Activated naive CD8-positive, alpha-beta T cell treated with anti-CD3 and anti-CD28 coated beads, Interleukin-2, amount 10 ng/mL, durations not matched to agents 7 days and 5 days (primary cell): ENCODE results near the gene MAP2K7. TPM values are rescaled to one million over a fixed set of nuclear protein-coding genes. Genes with fewer than 3 reads are reported as not detected.
"Not testable (repeated sequence)": the region's sequence is repeated elsewhere in the genome, so short reads cannot be mapped to it uniquely, and the experiment has no call there.

Experiments used
- ATAC-seq: fragments of 150-1000 bp; cut with Tn5 transposase; one replicate; pipeline ENCODE4 v1.10.0; 2021; ENCODE audit warnings: low read depth, moderate library complexity
- POLR2A ChIA-PET: fragments of 350-600 bp; sonication (Branson Sonifier 250); formaldehyde crosslinking; loops from one replicate; lab custom pipeline; 2021; ENCODE audit warnings: antibody characterized with exemption; lab: Charles Lee
- DNase-seq: peaks from one replicate; pipeline ENCODE4 v3.0.0; 2021
- H3K27ac Mint-ChIP-seq: one replicate; pipeline ENCODE4 v1.8.0; 2022; ENCODE audit warnings: mild to moderate bottlenecking, mixed read lengths
- H3K27me3 Mint-ChIP-seq: one replicate; pipeline ENCODE4 v1.8.0; 2022; ENCODE audit warnings: mild to moderate bottlenecking, moderate library complexity, mixed read lengths
- H3K36me3 Mint-ChIP-seq: one replicate; pipeline ENCODE4 v1.8.0; 2021; ENCODE audit warnings: mild to moderate bottlenecking, mixed read lengths
- H3K4me1 Mint-ChIP-seq: one replicate; pipeline ENCODE4 v1.8.0; 2021; ENCODE audit warnings: mixed read lengths
- H3K4me3 Mint-ChIP-seq: one replicate; pipeline ENCODE4 v1.8.0; 2022; ENCODE audit warnings: mild to moderate bottlenecking, moderate library complexity, mixed read lengths
- H3K9me3 Mint-ChIP-seq: one replicate; pipeline ENCODE4 v1.8.0; 2021; ENCODE audit warnings: mixed read lengths
- total RNA-seq, 2 experiments: library from RNA; stranded (reverse); gene quantifications; one replicate each; pipeline ENCODE4 v1.2.3, GENCODE V29; 2021

The MAP2K7 gene
- total RNA-seq, 2 experiments from 2014 or later: 46.8 to 46.9 TPM

DNA sequence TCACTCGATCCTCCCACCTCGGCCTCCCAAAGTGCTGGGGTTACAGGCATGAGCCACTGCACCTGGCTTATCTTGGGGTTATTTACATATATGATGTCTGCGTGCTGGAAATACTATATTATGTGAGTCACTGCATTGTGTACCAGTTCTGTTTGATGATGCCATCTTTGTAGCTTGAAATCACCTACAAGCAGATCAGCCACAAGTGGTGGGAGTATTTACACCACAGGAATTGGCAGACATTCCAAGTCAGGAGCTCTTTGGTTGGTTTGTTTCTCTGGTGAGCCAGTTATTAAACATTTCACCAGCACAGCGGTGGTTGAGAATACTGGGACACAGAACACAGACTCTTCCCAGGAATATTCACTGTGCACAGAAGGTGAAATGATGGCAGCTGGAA, 44.3 kb downstream of the MAP2K7 start:
- Mint-ChIP-seq H3K27ac (no peak overlapping the region), H3K36me3 (no peaks in the 10 kb centered on the region), H3K4me3 (no peak overlapping the region), H3K4me1 (peaks cover 10% of the 10 kb centered on the region), H3K9me3 (no peaks in the 10 kb centered on the region), H3K27me3 (no peaks in the 10 kb centered on the region)
- no peak for DNase-seq
- POLR2A ChIA-PET: interaction anchor here (0.5 to 0.7 kb wide), 2 partner anchors 57 to 267 kb away, joined by 3 to 4 read pairs; partner anchors contain the start of gene TRAPPC5
- no peak for ATAC-seq

DNA sequence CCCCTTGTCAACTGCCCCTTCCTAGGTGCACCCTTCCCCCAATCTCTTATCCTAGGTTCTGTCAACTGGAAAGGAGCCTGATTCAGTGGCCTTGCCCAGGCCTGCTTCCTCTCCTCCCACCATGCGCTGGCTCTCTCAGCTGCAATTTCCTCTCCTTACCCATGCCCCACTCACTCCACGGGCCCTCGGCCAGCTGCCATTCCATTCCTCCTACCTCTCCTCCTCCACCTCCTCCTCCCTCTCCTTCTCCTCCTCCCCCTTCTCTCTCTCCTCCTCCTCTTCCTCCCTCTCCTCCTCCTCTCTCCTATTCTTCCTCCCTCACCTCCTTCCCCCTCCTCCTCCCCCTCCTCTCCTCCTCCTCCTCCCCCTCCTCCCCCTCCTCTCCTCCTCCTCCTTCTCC, 49.4 kb downstream of the MAP2K7 start:
- ATAC-seq: no peak
- no peak overlapping the region for H3K27ac Mint-ChIP-seq
- DNase-seq: no peak
- H3K4me3 Mint-ChIP-seq: no peak overlapping the region
- H3K4me1 Mint-ChIP-seq: no peaks in the 10 kb centered on the region
- no peaks in the 10 kb centered on the region for H3K36me3 Mint-ChIP-seq
- POLR2A ChIA-PET: no interaction called here
- no peaks in the 10 kb centered on the region for H3K9me3 Mint-ChIP-seq
- no peaks in the 10 kb centered on the region for H3K27me3 Mint-ChIP-seq

DNA sequence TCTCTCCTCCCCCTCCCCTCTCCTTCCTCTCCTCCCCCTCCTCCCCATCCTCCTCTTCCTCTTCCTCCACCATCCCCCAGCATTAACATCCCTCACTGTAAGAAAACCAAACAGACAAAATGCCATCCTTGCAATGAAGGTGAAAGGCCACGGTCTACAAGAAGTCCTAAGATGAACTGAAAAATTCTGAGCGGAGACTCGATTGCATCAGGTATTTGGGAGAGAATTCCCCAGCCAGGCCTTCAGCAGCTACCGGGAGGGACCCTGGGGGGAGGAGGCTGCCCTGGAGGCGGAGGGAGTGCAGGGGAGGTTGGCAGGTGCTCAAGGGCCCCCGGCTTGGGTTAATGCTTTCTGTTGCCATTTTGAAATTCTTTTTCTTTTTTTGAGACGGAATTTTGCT, 49.9 kb downstream of the MAP2K7 start:
- POLR2A ChIA-PET: no interaction called here
- H3K36me3 Mint-ChIP-seq: no peaks in the 10 kb centered on the region
- H3K4me1 Mint-ChIP-seq: no peaks in the 10 kb centered on the region
- no peaks in the 10 kb centered on the region for H3K9me3 Mint-ChIP-seq
- ATAC-seq (no peak), DNase-seq (no peak)
- no peak overlapping the region for H3K4me3 Mint-ChIP-seq
- no peak overlapping the region for H3K27ac Mint-ChIP-seq
- no peaks in the 10 kb centered on the region for H3K27me3 Mint-ChIP-seq

DNA sequence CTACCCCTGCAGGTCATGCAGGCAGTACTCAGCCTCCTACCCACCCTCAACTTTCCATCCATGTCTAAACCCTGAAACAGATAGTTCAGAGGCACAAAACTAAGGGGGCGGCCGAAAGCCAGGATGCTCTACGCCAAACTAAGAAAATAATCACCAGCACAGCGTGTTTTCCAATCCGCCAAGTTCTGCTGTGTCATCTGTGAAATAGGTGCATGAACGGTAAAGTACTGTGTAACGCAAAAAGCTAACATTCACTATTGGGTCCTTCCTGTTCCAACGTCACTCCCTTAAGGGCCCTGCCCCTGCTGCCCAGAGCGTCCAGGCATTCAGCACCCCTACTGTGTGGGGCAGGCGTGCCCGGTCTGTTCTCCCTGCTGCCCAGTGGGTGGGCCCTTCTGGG, 52.0 kb downstream of the MAP2K7 start:
- ATAC-seq (no peak), DNase-seq (no peak)
- POLR2A ChIA-PET: no interaction called here
- no peak overlapping the region for H3K27ac Mint-ChIP-seq
- no peaks in the 10 kb centered on the region for H3K27me3 Mint-ChIP-seq
- no peaks in the 10 kb centered on the region for H3K9me3 Mint-ChIP-seq
- no peaks in the 10 kb centered on the region for H3K4me1 Mint-ChIP-seq
- H3K36me3 Mint-ChIP-seq: no peaks in the 10 kb centered on the region
- H3K4me3 Mint-ChIP-seq: no peak overlapping the region

DNA sequence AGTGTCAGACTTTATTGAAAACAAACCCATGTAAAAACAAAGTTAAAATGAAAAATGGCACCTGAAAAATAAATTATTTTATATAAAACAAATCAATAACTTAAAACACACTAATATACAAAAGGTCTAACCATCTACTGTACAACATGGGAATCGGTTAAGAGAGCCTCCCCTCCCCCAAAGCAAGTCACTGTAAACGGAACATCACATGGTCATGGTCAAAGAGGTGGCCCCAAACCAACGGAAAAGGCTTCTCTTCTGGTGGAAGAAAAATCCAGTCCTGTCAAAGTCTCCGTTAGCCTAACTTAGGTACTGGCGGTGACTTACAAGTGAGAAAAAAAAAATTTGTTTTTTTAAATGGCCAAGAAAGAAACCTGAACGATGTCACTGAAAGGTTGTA, 55.5 kb downstream of the MAP2K7 start:
- Mint-ChIP-seq H3K4me1 (no peaks in the 10 kb centered on the region), H3K4me3 (no peak overlapping the region), H3K9me3 (no peaks in the 10 kb centered on the region), H3K36me3 (peaks cover 2% of the 10 kb centered on the region), H3K27ac (no peak overlapping the region), H3K27me3 (no peaks in the 10 kb centered on the region)
- no peak for DNase-seq
- POLR2A ChIA-PET: no interaction called here
- no peak for ATAC-seq

DNA sequence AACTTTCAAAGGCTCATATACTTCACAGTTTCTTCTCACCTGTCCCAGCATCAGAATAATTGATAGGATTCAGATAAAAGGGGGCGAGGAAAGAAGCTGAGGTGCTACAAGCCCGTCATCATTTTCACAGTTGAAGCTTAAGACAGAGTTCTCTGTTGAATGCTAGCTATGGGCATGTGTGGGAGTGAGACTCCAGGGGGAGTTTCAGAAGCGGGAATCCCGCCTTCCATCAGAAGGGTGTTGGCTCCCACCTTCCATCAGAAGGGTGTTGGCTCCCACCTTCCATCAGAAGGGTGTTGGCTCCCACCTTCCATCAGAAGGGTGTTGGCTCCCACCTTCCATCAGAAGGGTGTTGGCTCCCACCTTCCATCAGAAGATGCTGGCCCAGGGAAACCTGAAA, 57.4 kb downstream of the MAP2K7 start:
- H3K36me3 Mint-ChIP-seq, ATAC-seq, H3K4me3 Mint-ChIP-seq, H3K9me3 Mint-ChIP-seq, H3K27me3 Mint-ChIP-seq, H3K4me1 Mint-ChIP-seq, H3K27ac Mint-ChIP-seq, POLR2A ChIA-PET, DNase-seq: not testable (repeated sequence)

DNA sequence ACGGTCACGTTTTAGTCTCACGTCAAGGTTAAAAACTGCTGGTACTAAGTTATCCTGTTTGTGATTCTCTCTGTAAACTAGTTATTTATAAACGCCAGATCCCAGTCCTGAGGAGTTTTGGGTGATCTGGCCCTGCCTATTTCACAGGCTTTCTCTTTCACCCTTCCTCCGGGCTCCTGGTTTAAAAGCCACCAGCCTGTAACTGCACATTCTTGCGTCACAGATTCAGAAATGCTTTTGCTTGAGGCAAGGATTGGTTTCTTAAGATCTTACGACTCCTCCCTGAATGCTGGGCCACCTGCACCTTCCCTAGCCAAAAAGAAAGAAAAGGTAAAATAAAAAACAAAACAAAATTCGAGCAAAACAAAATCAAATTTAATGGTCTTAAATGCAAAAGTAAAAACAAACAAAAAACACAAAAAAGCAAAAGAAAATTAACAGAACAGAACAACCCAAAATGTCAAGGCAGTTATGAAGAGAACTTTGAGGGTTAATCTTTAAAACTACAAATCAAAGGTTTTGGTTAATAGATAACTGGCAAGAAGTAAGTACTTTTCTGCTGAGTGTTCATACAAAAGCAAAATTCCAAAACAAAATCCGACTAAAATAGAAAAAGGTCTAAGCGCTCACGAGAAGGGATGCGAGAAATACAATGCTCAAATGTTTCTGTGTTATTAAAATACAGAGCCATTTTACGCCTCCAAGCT, 58.4 kb downstream of the MAP2K7 start:
- no peak for DNase-seq
- POLR2A ChIA-PET: no interaction called here
- Mint-ChIP-seq H3K4me3 (no peak overlapping the region), H3K27me3 (no peaks in the 10 kb centered on the region), H3K9me3 (no peaks in the 10 kb centered on the region), H3K4me1 (peaks cover 7% of the 10 kb centered on the region), H3K36me3 (peaks cover 5% of the 10 kb centered on the region), H3K27ac (no peak overlapping the region)
- no peak for ATAC-seq

DNA sequence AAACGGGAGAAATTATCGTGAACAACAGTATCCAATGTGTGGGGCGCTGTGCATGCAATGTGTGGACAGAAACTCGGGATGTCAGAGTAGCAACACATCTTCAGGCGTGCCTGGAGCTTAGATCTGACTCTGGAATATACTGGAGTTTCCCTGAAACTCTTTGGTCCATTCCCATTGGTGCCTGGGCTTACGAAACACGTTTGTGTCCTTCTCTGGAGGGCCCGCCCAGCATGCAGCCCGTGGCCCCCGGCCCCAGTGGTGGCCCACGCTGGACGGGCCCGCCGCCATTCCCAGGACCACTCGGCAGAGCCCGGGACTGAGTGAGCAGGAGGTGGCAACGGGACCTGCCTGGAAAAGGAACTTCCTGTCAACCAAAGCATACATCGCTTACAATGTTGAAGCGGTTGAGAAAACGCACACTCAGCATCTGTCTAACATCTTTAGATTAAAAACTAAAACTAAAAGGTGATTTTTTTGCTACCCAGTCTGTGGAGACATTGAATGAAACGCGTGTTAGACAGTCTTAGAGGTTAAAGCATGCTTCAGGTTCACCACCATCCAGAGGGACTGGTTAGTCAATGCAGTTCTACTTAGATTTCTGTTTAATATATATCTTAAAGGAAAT, 59.1 kb downstream of the MAP2K7 start:
- Mint-ChIP-seq H3K27ac (no peak overlapping the region), H3K9me3 (no peaks in the 10 kb centered on the region), H3K36me3 (peaks cover 9% of the 10 kb centered on the region), H3K4me1 (peaks cover 9% of the 10 kb centered on the region), H3K4me3 (no peak overlapping the region), H3K27me3 (no peaks in the 10 kb centered on the region)
- POLR2A ChIA-PET: no interaction called here
- ATAC-seq (no peak), DNase-seq (no peak)

DNA sequence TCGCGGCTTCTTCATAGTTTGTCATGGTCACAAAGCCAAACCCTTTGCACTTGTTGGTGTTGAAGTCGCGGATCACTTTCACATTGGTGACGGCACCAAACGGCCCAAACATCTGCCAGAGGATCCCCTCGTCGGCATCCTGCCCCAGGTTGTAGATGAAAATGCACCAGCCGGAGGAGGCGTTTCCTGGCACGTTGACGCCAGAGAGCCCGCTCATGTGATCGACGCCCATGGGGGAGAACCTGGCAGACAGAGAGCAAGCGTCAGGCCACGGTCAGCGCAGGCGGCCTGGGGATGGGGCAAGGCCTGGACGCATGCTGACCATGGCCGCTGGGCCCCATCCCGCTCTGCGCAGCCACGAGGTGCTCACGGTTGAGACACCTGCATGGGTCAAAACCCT, 59.9 kb downstream of the MAP2K7 start:
- H3K9me3 Mint-ChIP-seq: no peaks in the 10 kb centered on the region
- POLR2A ChIA-PET: no interaction called here

More for the DNA sequence above, 59.9 kb downstream of the MAP2K7 start:
- Mint-ChIP-seq H3K27ac (no peak overlapping the region), H3K4me1 (peaks cover 9% of the 10 kb centered on the region), H3K36me3 (peaks cover 9% of the 10 kb centered on the region), H3K27me3 (no peaks in the 10 kb centered on the region), H3K4me3 (no peak overlapping the region)
- ATAC-seq (no peak), DNase-seq (no peak)

Other genes with a start within 250 kb of the MAP2K7 start
- 1 to 10 TPM; 4.4 to 4.8 TPM for gene RETN, start 234.8 kb upstream of the MAP2K7 start, total RNA-seq
- not detected for gene MCEMP1, start 226.8 kb upstream of the MAP2K7 start, total RNA-seq
- 10 to 100 TPM; 74.4 to 79.8 TPM for gene TRAPPC5, start 223.0 kb upstream of the MAP2K7 start, total RNA-seq
- gene FCER2, start 201.7 kb upstream of the MAP2K7 start, total RNA-seq: under 1 TPM; 0.19 to 0.26 TPM
- not detected for gene CLEC4G, start 171.8 kb upstream of the MAP2K7 start, total RNA-seq
- gene CD209, start 156.3 kb upstream of the MAP2K7 start, total RNA-seq: under 1 TPM; 0.19 to 0.62 TPM
- not detected for gene CLEC4M, start 140.6 kb upstream of the MAP2K7 start, total RNA-seq
- 10 to 100 TPM in 1 of 2 experiments, 1 to 10 TPM in 1; 9.6 to 10.4 TPM for gene EVI5L, start 73.7 kb upstream of the MAP2K7 start, total RNA-seq
- gene PRR36, start 29.5 kb upstream of the MAP2K7 start, total RNA-seq: under 1 TPM; 0.40 to 0.78 TPM
- gene LRRC8E, start 15.4 kb upstream of the MAP2K7 start, total RNA-seq: not detected
- 1 to 10 TPM; 2.2 to 3.6 TPM for gene TGFBR3L, start 11.0 kb downstream of the MAP2K7 start, total RNA-seq
- 10 to 100 TPM; 18.3 to 20.7 TPM for gene SNAPC2, start 16.5 kb downstream of the MAP2K7 start, total RNA-seq
- gene CTXN1, start 22.3 kb downstream of the MAP2K7 start, total RNA-seq: not detected
- gene TIMM44, start 39.8 kb downstream of the MAP2K7 start, total RNA-seq: 10 to 100 TPM; 66.6 to 67.8 TPM
- 10 to 100 TPM; 90.9 to 91.5 TPM for gene ELAVL1, start 101.8 kb downstream of the MAP2K7 start, total RNA-seq
- 10 to 100 TPM; 15.9 to 19.0 TPM for gene CCL25, start 148.9 kb downstream of the MAP2K7 start, total RNA-seq
- gene FBN3, start 245.7 kb downstream of the MAP2K7 start, total RNA-seq: under 1 TPM; 0.03 to 0.50 TPM